ENCODE data around the gene PPARA. TPM values are rescaled to one million over a fixed set of nuclear protein-coding genes. Genes with fewer than 3 reads are reported as not detected.
A peak's percentile ranks its signal among the peaks of the same experiment; 100 is the strongest.

PPARA gene
- polyA plus RNA-seq (0.28 and 0.43 TPM in 2 replicates), polyA minus RNA-seq (1.7 TPM in 2 replicates)

DNA sequence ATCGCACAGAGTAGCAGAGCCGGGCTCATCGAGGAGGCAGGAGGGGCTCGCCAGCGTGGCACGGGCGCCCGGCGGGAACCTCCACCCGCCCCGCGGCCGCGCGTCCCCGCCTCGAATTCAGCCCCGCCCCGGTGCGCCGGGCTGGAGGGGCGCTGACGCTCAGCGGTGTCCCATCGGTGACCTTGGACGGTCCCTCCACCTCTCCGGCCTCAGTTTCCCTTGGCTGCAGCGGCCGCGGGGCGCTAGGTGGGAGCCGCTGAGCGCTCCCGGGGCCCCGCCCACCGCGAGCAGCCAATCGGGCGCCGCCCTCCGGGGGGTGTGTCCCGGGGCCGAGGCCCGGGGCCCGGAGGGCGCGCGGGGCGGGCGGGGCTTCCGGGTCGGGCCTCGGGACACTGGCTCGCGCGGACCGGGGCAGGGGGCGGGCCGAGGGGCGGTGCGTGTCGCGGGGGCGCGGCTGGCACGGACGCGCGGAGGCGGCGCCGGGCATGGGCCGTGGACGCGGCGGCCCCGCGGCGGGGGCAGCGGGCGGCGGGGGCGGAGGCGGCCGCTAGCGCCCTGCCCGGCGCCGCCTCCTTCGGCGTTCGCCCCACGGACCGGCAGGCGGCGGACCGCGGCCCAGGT, at the start of gene PPARA:
TSS of gene PPARA (plus strand) at position 493 of the 621 bp plus-strand sequence. CDS start 47,858 bp downstream, outside the sequence.
- Histone ChIP-seq H3K27me3 (ENCODE audit: insufficient read depth, low read depth, low read length) (peaks cover 61% of the 10 kb centered on the region), H3K9me3 (ENCODE audit: low read length) (no peaks in the 10 kb centered on the region), H3F3A (ENCODE audit: insufficient read depth, low read length, poor library complexity, severe bottlenecking) (no peaks in the 10 kb centered on the region), H3K79me2 (replicated peaks; ENCODE audit: insufficient read depth, low read length) (no peaks in the 10 kb centered on the region), H3K9me2 (ENCODE audit: insufficient read depth, low read length) (no peaks in the 10 kb centered on the region), H3K4me2 (ENCODE audit: low read length) (peak within 1 kb of the TSS; percentile 51), H4K20me1 (ENCODE audit: insufficient read depth) (no peaks in the 10 kb centered on the region), H3K4me3 (ENCODE audit: low read length) (peak within 1 kb of the TSS; percentile 85), H2AFZ (ENCODE audit: low read depth, low read length) (no peak within 1 kb of the TSS), H3K9ac (ENCODE audit: low read length) (peak within 1 kb of the TSS; percentile 56), H3K27ac (ENCODE audit: low read length) (no peak within 1 kb of the TSS), H3K36me3 (ENCODE audit: insufficient read depth, low read length) (no peaks in the 10 kb centered on the region)
- no peak for TF ChIP-seq POLR2AphosphoS5 (IDR thresholded peaks at IDR 0.05)
- no peak for TF ChIP-seq RAD21 (conservative IDR thresholded peaks at IDR 0.05)
- TF ChIP-seq SMC3 (conservative IDR thresholded peaks at IDR 0.05; ENCODE audit: poor library complexity): no peak
- no peak for TF ChIP-seq MXI1 (conservative IDR thresholded peaks at IDR 0.05; ENCODE audit: poor library complexity, severe bottlenecking)
- TF ChIP-seq, protein P1, sequence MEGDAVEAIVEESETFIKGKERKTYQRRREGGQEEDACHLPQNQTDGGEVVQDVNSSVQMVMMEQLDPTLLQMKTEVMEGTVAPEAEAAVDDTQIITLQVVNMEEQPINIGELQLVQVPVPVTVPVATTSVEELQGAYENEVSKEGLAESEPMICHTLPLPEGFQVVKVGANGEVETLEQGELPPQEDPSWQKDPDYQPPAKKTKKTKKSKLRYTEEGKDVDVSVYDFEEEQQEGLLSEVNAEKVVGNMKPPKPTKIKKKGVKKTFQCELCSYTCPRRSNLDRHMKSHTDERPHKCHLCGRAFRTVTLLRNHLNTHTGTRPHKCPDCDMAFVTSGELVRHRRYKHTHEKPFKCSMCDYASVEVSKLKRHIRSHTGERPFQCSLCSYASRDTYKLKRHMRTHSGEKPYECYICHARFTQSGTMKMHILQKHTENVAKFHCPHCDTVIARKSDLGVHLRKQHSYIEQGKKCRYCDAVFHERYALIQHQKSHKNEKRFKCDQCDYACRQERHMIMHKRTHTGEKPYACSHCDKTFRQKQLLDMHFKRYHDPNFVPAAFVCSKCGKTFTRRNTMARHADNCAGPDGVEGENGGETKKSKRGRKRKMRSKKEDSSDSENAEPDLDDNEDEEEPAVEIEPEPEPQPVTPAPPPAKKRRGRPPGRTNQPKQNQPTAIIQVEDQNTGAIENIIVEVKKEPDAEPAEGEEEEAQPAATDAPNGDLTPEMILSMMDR (IDR thresholded peaks at IDR 0.05; ENCODE audit: poor library complexity, severe bottlenecking): no peak
- no peak for TF ChIP-seq TAF1 (IDR thresholded peaks at IDR 0.05; ENCODE audit: low read depth)
- TF ChIP-seq EZH2 (IDR thresholded peaks at IDR 0.05; ENCODE audit: borderline replicate concordance, insufficient read depth, low read length, poor library complexity, severe bottlenecking): no peak

DNA sequence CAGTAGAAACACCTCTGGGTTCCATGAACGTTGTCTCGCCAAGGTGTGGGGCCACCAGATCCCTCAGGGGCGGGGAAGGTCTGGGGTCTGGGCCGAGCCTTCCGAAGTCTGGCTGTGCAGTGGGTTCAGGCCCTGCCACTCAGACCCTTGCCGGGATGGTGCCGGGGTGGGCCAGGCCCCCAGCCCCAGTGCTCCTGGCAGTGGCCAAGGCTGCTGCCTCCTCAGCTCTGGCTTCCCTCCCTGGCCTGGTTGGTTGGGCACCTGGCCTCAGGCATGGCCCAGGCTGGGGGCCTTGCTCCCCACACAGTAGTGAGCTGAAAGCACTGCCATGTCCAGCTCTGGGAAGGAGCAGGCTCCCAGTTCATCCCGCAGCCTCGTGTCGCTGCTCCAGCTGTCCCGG, 48.2 kb upstream of the PPARA start:
- Histone ChIP-seq H3K79me2 (replicated peaks; ENCODE audit: insufficient read depth, low read length) (no peaks in the 10 kb centered on the region), H3F3A (ENCODE audit: insufficient read depth, low read length, poor library complexity, severe bottlenecking) (no peaks in the 10 kb centered on the region), H3K27me3 (ENCODE audit: insufficient read depth, low read depth, low read length) (no peaks in the 10 kb centered on the region), H4K20me1 (ENCODE audit: insufficient read depth) (no peaks in the 10 kb centered on the region), H3K9me3 (ENCODE audit: low read length) (no peaks in the 10 kb centered on the region), H3K9ac (ENCODE audit: low read length) (no peak overlapping the region), H3K9me2 (ENCODE audit: insufficient read depth, low read length) (no peaks in the 10 kb centered on the region), H3K36me3 (ENCODE audit: insufficient read depth, low read length) (no peaks in the 10 kb centered on the region), H3K27ac (ENCODE audit: low read length) (no peak overlapping the region), H3K4me2 (ENCODE audit: low read length) (no peak overlapping the region), H2AFZ (ENCODE audit: low read depth, low read length) (no peak overlapping the region), H3K4me3 (ENCODE audit: low read length) (no peak overlapping the region)
- TF ChIP-seq, protein P2, sequence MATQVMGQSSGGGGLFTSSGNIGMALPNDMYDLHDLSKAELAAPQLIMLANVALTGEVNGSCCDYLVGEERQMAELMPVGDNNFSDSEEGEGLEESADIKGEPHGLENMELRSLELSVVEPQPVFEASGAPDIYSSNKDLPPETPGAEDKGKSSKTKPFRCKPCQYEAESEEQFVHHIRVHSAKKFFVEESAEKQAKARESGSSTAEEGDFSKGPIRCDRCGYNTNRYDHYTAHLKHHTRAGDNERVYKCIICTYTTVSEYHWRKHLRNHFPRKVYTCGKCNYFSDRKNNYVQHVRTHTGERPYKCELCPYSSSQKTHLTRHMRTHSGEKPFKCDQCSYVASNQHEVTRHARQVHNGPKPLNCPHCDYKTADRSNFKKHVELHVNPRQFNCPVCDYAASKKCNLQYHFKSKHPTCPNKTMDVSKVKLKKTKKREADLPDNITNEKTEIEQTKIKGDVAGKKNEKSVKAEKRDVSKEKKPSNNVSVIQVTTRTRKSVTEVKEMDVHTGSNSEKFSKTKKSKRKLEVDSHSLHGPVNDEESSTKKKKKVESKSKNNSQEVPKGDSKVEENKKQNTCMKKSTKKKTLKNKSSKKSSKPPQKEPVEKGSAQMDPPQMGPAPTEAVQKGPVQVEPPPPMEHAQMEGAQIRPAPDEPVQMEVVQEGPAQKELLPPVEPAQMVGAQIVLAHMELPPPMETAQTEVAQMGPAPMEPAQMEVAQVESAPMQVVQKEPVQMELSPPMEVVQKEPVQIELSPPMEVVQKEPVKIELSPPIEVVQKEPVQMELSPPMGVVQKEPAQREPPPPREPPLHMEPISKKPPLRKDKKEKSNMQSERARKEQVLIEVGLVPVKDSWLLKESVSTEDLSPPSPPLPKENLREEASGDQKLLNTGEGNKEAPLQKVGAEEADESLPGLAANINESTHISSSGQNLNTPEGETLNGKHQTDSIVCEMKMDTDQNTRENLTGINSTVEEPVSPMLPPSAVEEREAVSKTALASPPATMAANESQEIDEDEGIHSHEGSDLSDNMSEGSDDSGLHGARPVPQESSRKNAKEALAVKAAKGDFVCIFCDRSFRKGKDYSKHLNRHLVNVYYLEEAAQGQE (IDR thresholded peaks at IDR 0.05; ENCODE audit: borderline replicate concordance): no peak
- TF ChIP-seq POLR2AphosphoS5 (IDR thresholded peaks at IDR 0.05) (no peak), MXI1 (conservative IDR thresholded peaks at IDR 0.05; ENCODE audit: poor library complexity, severe bottlenecking) (no peak), RAD21 (conservative IDR thresholded peaks at IDR 0.05) (no peak), EZH2 (IDR thresholded peaks at IDR 0.05; ENCODE audit: borderline replicate concordance, insufficient read depth, low read length, poor library complexity, severe bottlenecking) (no peak), TAF1 (IDR thresholded peaks at IDR 0.05; ENCODE audit: low read depth) (no peak), SMC3 (conservative IDR thresholded peaks at IDR 0.05; ENCODE audit: poor library complexity) (no peak), EP300 (conservative IDR thresholded peaks at IDR 0.05; ENCODE audit: poor library complexity, severe bottlenecking) (no peak)
- TF ChIP-seq, protein P1 (IDR thresholded peaks at IDR 0.05; ENCODE audit: poor library complexity, severe bottlenecking): no peak
